Mononuclear cell (primary cell): ENCODE data around the gene F11R. TPM values are rescaled to one million over a fixed set of nuclear protein-coding genes. Genes with fewer than 3 reads are reported as not detected.
"Not testable (repeated sequence)": the region's sequence is repeated elsewhere in the genome, so short reads cannot be mapped to it uniquely, and the experiment has no call there.

Source experiments
- H3K27me3 ChIP-seq: 2 replicates; pipeline ENCODE4 v1.6.0; 2011; ENCODE audit warnings: low read length, control low read depth; ENCODE audit not compliant: insufficient read depth
- H3K4me1 ChIP-seq: 2 replicates; pipeline ENCODE4 v1.5.1; 2011; ENCODE audit warnings: mild to moderate bottlenecking, low read length, control low read depth; ENCODE audit not compliant: insufficient read depth
- H3K4me3 ChIP-seq: 2 replicates; pipeline ENCODE4 v1.5.1; 2011; ENCODE audit warnings: mild to moderate bottlenecking, low read length, moderate library complexity
- H3K9me3 ChIP-seq: 2 replicates; pipeline ENCODE4 v1.5.1; 2011; ENCODE audit warnings: low read depth, mild to moderate bottlenecking, control low read depth, low read length
- total RNA-seq: library from RNA; depleted of rRNA; stranded (reverse); fragments of >200 nt; gene quantifications from one replicate; pipeline ENCODE4 v1.2.3, GENCODE V29; 2012

The F11R gene
- total RNA-seq, 1 donor, result 37.7 TPM

- peaks cover 22% of the 10 kb centered on the region for H3K4me1 ChIP-seq
- no peaks in the 10 kb centered on the region for H3K27me3 ChIP-seq
- H3K9me3 ChIP-seq, result no peaks in the 10 kb centered on the region
- no peak overlapping the region for H3K4me3 ChIP-seq
Measured at GRCh38 chr1:161008869-161009510, 12.0 kb downstream of the F11R start.

- H3K27me3 ChIP-seq, result no peaks in the 10 kb centered on the region
- no peaks in the 10 kb centered on the region for H3K9me3 ChIP-seq
- H3K4me3 ChIP-seq, result no peak overlapping the region
- H3K4me1 ChIP-seq, result peaks cover 7% of the 10 kb centered on the region
Measured at GRCh38 chr1:161007369-161007768, 13.6 kb downstream of the F11R start.

- Histone ChIP-seq H3K27me3 (no peaks in the 10 kb centered on the region), H3K9me3 (no peaks in the 10 kb centered on the region), H3K4me3 (no peak overlapping the region), H3K4me1 (no peaks in the 10 kb centered on the region)
Measured at GRCh38 chr1:161006563-161006962, 14.4 kb downstream of the F11R start.

GRCh38 chr1:161001525-161001924 lies 19.4 kb downstream of the F11R start:
- H3K4me1 ChIP-seq, result peaks cover 5% of the 10 kb centered on the region
- H3K9me3 ChIP-seq, result no peaks in the 10 kb centered on the region
- no peaks in the 10 kb centered on the region for H3K27me3 ChIP-seq

GRCh38 chr1:161000736-161001480 lies 20.0 kb downstream of the F11R start:
- H3K27me3 ChIP-seq, result no peaks in the 10 kb centered on the region
- H3K9me3 ChIP-seq, result no peaks in the 10 kb centered on the region
- H3K4me1 ChIP-seq, result peaks cover 5% of the 10 kb centered on the region
- no peak overlapping the region for H3K4me3 ChIP-seq

More at GRCh38 chr1:161001525-161001924, 19.4 kb downstream of the F11R start:
- H3K4me3 ChIP-seq, result no peak overlapping the region

GRCh38 chr1:160999376-160999775 lies 21.6 kb downstream of the F11R start:
- Histone ChIP-seq H3K4me3 (no peak overlapping the region), H3K4me1 (peaks cover 5% of the 10 kb centered on the region), H3K27me3 (no peaks in the 10 kb centered on the region), H3K9me3 (no peaks in the 10 kb centered on the region)

- H3K4me1 ChIP-seq, result peaks cover 5% of the 10 kb centered on the region
- no peaks in the 10 kb centered on the region for H3K27me3 ChIP-seq
- H3K9me3 ChIP-seq, result no peaks in the 10 kb centered on the region
- no peak overlapping the region for H3K4me3 ChIP-seq
Measured at GRCh38 chr1:160997323-160998038, 23.5 kb downstream of the F11R start.

- Histone ChIP-seq H3K4me3 (no peak overlapping the region), H3K27me3 (no peaks in the 10 kb centered on the region), H3K9me3 (no peaks in the 10 kb centered on the region), H3K4me1 (peaks cover 5% of the 10 kb centered on the region)
Measured at GRCh38 chr1:160996178-160996577, 24.8 kb downstream of the F11R start.

- H3K27me3 ChIP-seq, result no peaks in the 10 kb centered on the region
- peaks cover 13% of the 10 kb centered on the region for H3K4me1 ChIP-seq
- no peaks in the 10 kb centered on the region for H3K9me3 ChIP-seq
- H3K4me3 ChIP-seq, result no peak overlapping the region
Measured at GRCh38 chr1:160993544-160994193, 27.3 kb downstream of the F11R start.

GRCh38 chr1:160992036-160992435 lies 28.9 kb downstream of the F11R start:
- not testable (repeated sequence) for H3K9me3 ChIP-seq, H3K4me1 ChIP-seq, H3K27me3 ChIP-seq, H3K4me3 ChIP-seq

GRCh38 chr1:160987359-160988050 lies 33.4 kb downstream of the F11R start:
- Histone ChIP-seq H3K27me3 (peaks cover under 1% of the 10 kb centered on the region), H3K4me3 (no peak overlapping the region), H3K9me3 (no peaks in the 10 kb centered on the region), H3K4me1 (peaks cover 8% of the 10 kb centered on the region)

- Histone ChIP-seq H3K4me3 (no peak overlapping the region), H3K4me1 (peaks cover 20% of the 10 kb centered on the region), H3K27me3 (peaks cover 19% of the 10 kb centered on the region), H3K9me3 (no peaks in the 10 kb centered on the region)
Measured at GRCh38 chr1:160985723-160986122, 35.2 kb downstream of the F11R start.

- no peak overlapping the region for H3K4me3 ChIP-seq
- H3K27me3 ChIP-seq, result peaks cover 21% of the 10 kb centered on the region
- no peaks in the 10 kb centered on the region for H3K9me3 ChIP-seq
- H3K4me1 ChIP-seq, result peaks cover 12% of the 10 kb centered on the region
Measured at GRCh38 chr1:160981584-160982411, 39.2 kb downstream of the F11R start.

GRCh38 chr1:160979286-160979685 lies 41.7 kb downstream of the F11R start:
- no peaks in the 10 kb centered on the region for H3K9me3 ChIP-seq
- no peak overlapping the region for H3K4me3 ChIP-seq
- peaks cover 21% of the 10 kb centered on the region for H3K27me3 ChIP-seq
- H3K4me1 ChIP-seq, result peaks cover 12% of the 10 kb centered on the region
